CD4-positive, alpha-beta T cell treated with Interleukin-2 at 100 ng/mL for 4 hours (primary cell): ENCODE results near the gene SLC6A18.

Experiments
- DNase-seq: peaks from one replicate; pipeline ENCODE4 v3.0.0-alpha.2; 2020; ENCODE audit warnings: low spot score

SLC6A18 gene

GRCh38 chr5:1202798-1203185 lies 22.4 kb upstream of the SLC6A18 start:
- DNase-seq, result no peak

GRCh38 chr5:1203311-1203967 lies 21.7 kb upstream of the SLC6A18 start:
- no peak for DNase-seq

- DNase-seq, result no peak
These were observed 21.1 kb upstream of the SLC6A18 start for GRCh38 chr5:1203968-1204692.

GRCh38 chr5:1204693-1205242 lies 20.4 kb upstream of the SLC6A18 start:
- no peak for DNase-seq

- DNase-seq, result no peak
These were observed 19.7 kb upstream of the SLC6A18 start for GRCh38 chr5:1205255-1206180.

GRCh38 chr5:1206521-1207412 lies 18.4 kb upstream of the SLC6A18 start:
- DNase-seq, result no peak

- DNase-seq, result no peak
These were observed 17.6 kb upstream of the SLC6A18 start for GRCh38 chr5:1207555-1207954.

GRCh38 chr5:1208221-1208742 lies 16.9 kb upstream of the SLC6A18 start:
- no peak for DNase-seq

GRCh38 chr5:1208743-1209488 lies 16.3 kb upstream of the SLC6A18 start:
- DNase-seq, result no peak

GRCh38 chr5:1209489-1209852 lies 15.7 kb upstream of the SLC6A18 start:
- DNase-seq, result no peak

GRCh38 chr5:1209896-1210776 lies 15.0 kb upstream of the SLC6A18 start:
- no peak for DNase-seq

GRCh38 chr5:1210832-1211251 lies 14.3 kb upstream of the SLC6A18 start:
- DNase-seq, result no peak

GRCh38 chr5:1211701-1212100 lies 13.5 kb upstream of the SLC6A18 start:
- DNase-seq, result no peak

- no peak for DNase-seq
These were observed 12.9 kb upstream of the SLC6A18 start for GRCh38 chr5:1212271-1212670.

- DNase-seq, result no peak
These were observed 12.3 kb upstream of the SLC6A18 start for GRCh38 chr5:1212881-1213280.

GRCh38 chr5:1213508-1214162 lies 11.5 kb upstream of the SLC6A18 start:
- DNase-seq, result no peak

GRCh38 chr5:1214163-1214935 lies 10.8 kb upstream of the SLC6A18 start:
- DNase-seq, result no peak

- DNase-seq, result no peak
These were observed 10.3 kb upstream of the SLC6A18 start for GRCh38 chr5:1214936-1215220.
